SW 1271 (cell line): ENCODE measurements around the gene LRRC73.
"Not testable (repeated sequence)": the region's sequence is repeated elsewhere in the genome, so short reads cannot be mapped to it uniquely, and the experiment has no call there.

Source experiments
- DNase-seq, 2 experiments: peaks; one replicate each; lab custom pipeline; 2025; lab: John Stamatoyannopoulos, UW

The LRRC73 gene

GRCh38 chr6:43461936-43462335 is 48.2 kb downstream of the LRRC73 start:
- DNase-seq, result no peak

- DNase-seq, result no peak
These were observed 50.1 kb downstream of the LRRC73 start for GRCh38 chr6:43460032-43460431.

GRCh38 chr6:43459535-43459934 is 50.6 kb downstream of the LRRC73 start:
- DNase-seq, result no peak

- not testable (repeated sequence) for DNase-seq
These were observed 52.0 kb downstream of the LRRC73 start for GRCh38 chr6:43458154-43458553.

- DNase-seq, result no peak
These were observed 52.5 kb downstream of the LRRC73 start for GRCh38 chr6:43457643-43458042.
